Astrocyte of the hippocampus (primary cell): Measurements from ENCODE around the gene NEDD4L.

Experiments
- DNase-seq: peaks from one replicate; pipeline ENCODE4 v3.0.0; 2011; ENCODE audit warnings: low read depth, low spot score

The NEDD4L gene

DNA sequence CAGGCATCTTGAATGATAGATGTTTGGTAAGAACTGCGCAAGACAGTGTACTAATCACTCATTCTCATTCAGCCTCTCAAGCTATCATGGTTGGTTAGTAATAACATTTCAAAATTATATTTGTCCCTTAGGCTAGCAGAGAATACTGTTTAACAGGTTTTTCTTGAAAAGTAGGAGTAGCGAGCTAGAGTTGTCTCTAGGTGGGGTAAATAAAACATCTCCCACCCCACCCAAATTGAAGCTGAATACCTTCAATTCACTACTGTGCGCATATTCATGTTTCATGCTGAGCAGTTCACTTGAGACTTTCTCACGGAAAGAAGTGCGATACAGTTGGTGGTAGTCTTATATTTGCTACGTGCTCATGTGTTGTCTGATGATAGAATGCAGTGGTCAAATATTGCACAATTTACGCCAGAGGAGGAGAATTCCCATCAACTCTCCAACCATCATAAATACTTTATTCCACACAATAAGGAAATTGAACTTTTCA lies 49.3 kb downstream of the NEDD4L start:
- DNase-seq: no peak

DNA sequence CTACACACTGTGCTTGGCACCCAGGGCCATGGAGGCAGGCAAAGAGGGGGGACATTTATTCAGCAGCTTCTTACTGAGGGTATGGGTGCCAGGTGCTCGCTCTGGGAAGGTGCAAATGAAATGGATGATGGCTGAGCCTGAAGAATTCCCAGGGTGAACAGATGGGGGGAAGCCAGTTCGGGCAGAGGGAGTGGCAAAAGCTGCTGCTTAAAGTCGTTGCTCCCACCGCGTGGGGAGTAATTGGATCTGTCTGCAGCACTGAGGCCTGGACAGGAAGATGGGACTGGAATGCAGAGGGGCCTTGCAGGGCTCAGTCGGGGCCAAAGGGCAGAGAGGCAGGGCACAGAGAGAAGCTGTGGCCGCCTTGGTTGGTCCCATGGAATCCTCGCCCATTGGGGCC lies 51.2 kb downstream of the NEDD4L start:
- DNase-seq: no peak

DNA sequence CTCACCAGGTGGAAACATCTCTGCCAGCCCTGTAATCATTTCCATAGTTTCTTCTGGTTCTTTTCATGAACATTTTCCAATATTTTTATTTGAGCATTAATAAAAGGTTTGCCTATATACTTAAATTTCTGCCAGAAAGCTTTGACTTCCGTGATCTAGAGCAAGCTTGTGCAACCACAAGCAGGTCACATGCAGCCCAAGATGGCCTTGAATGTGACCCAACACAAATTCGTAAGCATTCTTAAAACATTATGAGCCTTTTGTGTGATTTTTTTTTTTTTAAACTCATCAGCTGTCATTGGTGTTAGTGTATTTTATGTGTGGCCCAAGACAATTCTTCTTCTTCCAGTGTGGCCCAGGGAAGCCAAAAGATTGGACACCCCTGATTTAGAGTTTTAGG lies 51.6 kb downstream of the NEDD4L start:
- DNase-seq: no peak

DNA sequence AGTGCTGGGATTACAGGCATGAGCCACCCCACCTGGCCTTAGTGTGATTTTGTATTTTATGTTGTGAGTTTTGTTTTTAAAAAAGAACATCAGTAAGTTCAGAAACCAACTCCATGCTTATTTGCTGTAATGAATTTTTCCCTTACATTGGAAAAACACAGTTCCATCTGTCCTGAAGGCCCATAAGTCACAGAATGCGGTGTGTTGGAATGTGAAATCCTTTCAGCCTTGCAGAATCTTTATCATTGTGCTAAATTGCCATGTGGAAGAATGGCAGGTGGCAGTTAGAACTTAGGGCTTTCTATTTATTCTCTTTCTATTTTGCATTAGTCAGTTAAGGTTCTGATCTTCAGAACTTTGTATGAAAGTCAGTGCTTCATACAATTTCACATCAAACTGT lies 52.6 kb downstream of the NEDD4L start:
- DNase-seq: no peak

DNA sequence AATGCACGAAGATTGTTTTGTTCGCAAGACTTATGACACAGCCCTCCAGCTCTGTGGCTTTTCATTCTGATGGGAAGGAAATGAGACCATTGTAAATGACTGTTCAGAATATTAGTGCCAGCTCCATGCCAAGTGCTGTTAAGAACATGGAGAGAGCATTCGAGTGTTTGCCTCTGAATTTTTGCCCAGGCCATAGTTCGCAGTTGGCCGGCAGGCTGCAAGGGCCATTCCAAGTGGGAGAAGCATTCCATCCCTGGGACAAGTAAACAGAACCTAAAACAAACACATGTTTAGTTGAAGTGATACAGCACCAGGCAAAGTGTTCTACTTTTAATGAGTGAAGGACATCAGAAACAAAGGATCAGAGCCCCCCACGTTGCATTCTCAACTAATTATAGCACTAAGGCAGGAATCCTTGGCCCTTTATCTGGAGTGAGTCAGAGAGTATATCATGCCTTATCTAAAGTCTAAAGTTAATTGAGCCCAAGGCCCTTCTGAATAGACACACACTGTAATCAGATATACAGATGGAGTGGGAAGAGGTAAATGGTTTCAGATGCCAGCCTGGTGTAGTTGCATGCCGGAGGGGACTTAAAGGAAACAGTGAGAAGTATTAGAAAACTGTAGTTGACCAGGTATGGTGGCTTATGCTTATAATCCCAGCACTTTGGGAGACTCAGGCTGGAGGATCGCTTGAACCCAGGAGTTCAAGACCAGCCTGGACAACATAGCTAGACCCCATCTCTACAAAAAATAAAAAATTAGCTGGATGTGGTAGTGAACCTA lies 53.3 kb downstream of the NEDD4L start:
- DNase-seq: peak; percentile 66

DNA sequence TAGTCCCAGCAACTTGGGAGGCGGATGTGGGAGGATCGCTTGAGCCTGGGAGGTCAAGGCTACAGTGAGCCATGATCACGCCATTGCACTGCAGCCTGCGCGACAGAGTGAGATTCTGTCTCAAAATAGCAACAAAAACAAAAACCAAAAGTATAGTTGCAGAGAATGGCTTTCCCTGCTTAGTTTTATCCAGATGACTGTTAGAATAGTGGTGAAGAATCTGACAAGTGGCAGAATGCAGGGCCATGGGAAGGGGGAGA lies 53.8 kb downstream of the NEDD4L start:
- DNase-seq: no peak

DNA sequence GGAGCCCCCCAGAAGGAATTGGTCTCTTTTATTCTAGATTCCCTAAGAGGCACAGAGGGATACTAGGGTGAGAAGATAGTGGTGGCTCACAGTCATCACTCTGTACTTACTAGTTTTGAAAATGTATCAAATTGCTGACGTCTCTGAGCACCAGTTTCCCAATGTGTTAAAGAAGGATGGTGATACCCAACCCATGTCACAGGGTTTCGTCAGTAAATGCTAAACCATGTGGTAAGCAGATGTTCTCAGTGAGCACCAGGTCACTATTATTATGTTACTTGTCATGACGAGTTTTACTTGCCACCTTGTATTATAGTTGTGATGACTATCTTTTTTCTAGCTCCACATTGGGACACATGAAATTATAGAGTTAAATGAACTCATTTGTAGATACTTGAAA lies 54.7 kb downstream of the NEDD4L start:
- no peak for DNase-seq

DNA sequence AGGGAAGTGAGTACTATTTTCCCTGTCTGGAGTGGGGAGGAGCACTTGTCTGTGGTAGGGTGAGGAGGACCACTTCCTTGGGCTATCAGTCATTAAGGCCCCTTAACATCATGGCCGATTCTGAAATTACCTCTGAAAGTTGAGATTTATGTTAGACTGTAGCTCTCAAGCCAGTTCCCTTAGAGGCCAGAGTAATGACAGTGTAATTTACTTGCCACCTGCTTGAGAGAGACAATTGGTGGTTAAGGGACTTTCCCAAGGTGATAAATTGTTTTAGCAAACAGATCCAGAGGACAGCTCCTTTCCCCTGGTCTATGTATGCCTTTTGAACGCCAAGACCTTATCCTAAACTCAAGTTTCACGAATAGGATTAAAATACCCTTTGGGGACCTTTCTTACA lies 56.1 kb downstream of the NEDD4L start:
- DNase-seq: no peak

DNA sequence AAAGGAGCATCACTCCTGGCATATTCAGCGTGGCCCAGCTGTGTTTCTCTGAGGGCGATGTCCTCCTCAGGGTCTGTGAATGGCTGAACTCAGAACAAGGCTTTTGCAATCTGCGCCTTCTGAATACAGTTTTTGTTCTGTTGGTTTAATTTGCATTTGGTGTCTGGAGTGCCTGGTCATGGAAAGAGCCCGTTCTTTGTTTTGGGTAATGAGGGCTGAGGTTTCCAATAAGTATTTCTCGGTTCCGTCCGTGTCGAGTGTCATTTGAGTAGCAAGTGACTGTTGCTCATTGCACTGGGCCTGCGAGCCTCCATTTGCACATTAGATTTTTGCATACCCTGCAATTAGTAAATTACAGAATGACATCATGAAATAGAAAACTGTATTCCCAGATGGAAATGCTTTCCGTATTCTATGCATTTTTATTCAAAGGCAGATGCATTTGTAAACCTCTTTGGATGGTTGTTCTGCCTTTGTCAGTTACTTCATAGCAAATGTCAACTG lies 57.3 kb downstream of the NEDD4L start:
- DNase-seq: no peak

DNA sequence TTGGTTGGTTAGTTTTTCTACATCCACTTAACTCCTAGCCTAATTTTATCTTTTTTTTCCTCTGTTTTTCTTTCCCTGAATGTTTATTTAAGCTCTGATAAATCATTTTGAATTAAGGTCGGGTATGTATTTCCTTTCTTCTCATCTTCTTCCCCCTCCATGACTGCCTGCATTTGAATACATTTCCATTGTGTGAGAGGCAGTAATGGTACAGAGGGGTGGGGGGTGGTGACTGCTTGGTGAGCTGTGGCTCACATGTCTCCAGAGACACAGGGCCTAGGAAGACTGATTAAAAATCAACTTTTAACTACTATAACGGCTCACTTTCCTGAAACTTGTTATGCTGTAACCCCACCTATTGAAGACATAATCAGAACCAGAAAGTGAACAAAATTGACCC lies 58.0 kb downstream of the NEDD4L start:
- no peak for DNase-seq

DNA sequence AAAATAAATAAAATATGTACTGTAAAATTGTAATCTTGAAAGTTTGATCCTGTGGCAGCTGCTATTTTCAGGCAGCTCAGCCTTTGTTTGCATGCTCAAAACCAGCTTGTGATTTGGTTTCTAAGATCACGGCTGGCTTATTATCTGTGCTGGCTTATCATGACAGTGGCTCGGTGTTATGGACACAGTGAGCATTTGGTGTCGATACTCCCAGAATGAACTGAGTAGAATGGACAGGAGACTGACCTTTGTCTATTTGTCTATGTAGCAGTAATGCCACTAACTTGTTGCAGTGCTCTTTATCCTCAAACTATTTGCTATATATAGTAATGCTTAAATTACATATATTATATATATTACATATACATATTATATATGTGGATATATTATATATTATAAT lies 58.8 kb downstream of the NEDD4L start:
- no peak for DNase-seq

DNA sequence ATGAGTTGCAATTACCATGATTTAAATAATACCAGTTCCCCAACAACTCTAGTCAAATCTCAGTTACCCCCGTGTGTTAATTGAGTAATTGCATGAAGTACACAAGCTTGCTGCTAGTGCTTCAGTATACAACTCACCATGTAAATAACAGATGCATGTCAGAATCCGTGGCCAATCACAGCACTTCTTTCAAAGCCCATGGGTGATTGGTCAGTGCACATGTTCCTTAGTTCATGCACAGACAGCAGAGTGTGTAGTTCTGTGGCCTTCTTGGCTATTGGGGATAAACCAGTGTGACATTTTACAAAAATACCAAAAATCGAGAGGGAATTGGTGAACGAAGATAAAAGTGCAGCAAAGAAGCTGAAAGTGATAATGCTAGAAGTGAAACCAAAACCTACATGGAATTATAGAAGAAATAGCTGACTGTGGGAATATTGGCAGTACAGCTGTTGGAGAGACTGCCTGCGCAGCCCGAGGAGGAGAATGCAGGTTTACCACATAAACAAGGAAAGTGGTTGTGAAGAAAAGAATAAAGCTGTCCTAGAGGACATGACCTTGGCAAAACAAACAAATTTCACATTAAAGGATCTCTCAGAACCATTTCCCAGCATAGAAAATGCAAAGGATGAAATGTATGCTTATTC lies 59.4 kb downstream of the NEDD4L start:
- no peak for DNase-seq

DNA sequence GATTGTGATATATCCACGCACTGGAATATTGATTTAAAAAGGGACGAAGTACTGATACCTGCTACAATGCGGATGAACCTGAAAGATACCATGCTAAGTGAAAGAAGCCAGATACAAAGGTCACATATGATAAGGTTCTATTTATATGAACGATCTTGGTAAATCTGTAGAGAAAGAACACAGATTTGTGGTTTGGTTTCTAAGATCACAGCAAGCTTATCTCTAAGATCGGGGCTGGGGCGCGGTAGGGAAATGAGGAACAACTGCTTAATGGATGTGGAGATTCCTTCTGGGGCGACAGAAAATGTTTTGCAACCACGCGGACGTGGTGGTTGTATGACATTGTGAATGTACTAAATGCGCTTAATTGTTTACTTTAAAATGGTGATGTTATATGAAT lies 60.1 kb downstream of the NEDD4L start:
- no peak for DNase-seq

DNA sequence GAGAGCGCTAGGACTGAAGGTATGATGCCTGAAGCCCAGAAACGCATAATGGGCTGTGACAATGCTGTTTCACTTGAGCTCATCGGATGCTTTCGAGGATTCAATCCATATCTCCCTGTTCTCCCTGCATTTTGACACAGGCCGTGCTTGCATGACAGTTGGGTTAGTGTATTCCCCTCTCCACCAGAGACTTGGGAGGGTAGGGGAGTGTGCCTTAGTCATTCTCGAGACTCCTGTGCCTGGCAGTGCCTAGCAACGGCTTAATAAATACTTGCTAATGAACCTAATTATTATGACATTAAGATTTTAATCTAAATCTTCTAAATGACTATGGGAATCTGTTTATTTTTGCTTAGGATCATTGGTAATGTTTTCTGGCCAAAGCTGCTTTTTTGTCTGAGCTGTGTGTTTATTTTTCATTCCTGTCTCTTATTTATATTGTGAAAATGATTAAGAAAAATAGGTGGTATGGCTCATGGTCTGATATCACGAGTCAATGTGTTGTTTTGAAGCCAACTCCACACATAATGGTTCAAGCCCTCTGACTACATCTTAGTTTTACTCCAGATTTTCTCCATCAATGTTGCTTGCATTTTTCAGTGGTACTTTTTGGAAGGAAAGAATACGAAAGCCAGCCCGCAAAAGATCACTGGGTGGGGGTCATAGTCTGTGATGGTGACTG lies 61.3 kb downstream of the NEDD4L start:
- DNase-seq: no peak

DNA sequence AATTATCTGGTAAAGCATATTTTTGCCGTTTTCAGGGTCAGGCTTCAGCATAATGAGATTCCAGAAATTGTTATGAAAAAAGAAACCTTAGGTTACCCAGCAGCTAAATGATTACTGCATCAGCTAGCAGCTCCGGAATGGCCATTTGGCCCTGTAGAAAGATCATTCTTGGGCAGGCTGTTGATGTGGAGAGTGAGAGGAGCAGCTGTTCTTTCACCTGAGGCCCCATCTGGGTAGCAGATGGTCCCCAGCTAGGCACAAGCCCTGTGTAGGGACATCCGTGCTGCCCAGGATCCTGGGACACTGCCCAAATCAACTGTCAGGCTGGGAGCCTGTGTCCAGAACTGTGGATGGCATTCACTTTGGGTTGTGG lies 61.8 kb downstream of the NEDD4L start:
- DNase-seq: no peak

DNA sequence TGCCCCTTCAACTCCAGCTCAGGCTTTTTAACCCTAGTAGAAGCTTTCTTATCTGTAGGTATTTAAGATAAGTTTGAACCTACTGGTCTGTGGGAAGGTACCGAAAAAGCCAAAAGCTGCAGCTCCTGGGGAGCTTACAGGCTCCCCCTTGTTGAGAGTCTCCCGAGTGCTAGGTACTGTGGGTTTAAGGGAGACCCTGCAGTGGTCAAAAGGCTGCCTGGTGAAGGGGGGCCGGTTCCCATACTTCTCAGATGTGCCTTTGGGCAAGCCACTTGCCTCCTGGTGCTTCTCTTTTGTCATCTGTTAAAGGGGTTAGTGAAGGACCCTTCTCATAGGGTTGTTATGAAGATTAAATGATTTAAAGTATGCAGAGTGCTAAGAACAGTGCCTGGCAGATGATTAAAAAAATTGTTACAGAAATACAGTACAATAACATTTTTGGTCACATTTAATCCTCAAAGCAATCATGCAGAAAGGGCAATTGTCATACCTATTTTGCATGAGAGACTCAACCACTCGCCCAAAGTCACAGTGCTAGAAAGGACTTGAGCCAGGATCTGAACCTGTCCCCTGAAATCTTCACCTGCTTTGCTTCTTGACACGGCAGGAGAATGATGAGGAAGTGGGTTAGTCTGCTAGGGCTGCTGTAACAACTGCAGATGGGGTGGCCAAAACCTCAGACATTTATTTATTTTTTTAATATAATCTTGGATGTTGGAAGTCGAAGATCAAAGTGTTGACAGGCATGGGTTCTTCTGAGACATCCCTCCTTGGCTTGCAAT lies 62.5 kb downstream of the NEDD4L start:
- no peak for DNase-seq

DNA sequence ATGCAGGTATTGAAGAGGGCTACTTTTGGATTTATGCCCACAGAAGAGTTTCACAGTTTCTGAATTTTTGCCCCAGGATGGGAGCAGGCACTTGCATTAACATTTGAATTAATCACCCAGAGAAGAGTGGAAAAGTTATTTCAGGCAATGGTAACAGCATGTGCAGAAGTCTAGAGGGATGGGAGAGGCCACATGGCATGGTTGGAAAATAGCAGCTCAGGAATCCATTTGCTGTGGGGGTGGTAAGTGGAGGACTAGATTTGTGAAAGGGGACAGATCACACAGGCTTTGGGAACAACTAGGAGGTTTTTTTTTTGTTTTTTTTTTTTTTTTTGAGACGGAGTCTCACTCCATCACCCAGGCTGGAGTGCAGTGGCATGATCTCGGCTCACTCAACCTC lies 65.2 kb downstream of the NEDD4L start:
- DNase-seq: no peak

DNA sequence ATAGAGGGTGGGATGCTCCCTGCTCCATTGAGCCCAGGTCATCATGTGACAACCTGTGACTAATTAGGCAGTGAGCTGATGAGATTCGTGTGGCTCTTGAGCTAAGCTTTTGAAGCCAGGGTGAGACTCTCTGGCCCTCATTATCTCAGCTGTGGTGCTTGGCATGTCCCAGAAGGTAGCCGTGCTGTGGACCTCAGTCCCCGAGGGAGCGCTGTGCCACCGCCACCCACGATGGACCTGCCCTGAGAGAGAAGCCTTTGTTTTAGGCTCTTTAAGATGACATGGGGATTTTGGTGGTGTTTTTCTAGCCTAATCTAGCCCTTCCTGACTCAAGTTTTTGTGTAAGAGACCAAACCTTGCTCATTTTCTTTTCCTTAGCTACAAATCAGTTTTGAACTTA lies 66.4 kb downstream of the NEDD4L start:
- no peak for DNase-seq

DNA sequence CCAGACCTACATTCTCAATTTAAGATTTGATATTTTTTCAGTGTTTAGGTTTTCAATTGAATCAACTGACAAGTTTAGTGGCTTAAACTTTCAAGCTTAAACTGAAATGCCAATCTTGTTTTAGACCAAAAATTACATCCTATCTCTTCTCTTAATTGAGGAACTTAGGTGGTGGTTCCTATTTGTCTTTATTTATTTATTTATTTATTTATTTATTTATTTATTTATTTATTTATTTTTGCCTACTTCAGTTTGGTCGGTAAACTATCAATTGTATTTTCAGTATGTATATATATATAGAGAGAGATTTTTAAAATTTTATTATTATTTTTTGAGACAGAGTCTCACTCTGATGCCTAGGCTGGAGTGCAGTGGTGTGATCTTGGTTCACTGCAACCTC lies 68.1 kb downstream of the NEDD4L start:
- no peak for DNase-seq

DNA sequence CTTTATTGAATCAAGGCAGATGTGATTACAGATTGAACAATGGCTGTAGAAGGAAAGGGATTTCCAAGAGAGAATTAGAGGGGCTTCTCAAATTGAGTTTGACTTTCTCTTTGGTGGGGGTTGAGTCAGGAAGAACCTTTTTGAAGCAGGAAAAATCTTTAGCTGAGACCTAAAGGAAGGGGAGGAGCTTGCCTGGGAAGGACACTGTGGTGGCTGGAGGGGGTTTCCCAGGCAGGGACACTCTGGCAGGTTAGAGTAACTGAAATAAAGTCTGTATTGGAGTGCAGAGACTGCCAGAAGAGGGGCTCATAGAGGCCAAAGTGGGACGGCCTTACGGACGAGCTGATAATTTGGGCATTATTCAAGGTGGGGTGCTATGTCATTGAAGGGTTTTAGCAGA lies 69.3 kb downstream of the NEDD4L start:
- DNase-seq: no peak

DNA sequence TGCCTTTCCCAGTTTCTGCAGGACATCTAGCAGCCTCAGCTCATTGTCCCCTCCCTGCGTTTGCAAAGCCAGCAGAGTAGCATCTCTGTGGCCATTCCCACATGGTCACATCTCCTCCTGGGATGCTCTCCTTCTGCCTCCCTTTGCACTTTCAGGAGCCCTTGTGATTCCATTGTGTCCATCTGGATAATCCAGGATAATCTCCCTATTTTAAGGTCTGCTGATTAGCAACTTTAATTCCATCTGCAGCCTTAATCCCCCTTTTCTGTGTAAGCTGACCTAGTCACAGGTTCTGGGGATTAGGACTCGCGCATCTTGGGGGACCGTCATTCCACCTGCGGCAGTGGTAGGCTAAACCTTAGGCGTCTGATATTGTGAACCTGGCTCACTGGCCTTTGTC lies 70.7 kb downstream of the NEDD4L start:
- no peak for DNase-seq

DNA sequence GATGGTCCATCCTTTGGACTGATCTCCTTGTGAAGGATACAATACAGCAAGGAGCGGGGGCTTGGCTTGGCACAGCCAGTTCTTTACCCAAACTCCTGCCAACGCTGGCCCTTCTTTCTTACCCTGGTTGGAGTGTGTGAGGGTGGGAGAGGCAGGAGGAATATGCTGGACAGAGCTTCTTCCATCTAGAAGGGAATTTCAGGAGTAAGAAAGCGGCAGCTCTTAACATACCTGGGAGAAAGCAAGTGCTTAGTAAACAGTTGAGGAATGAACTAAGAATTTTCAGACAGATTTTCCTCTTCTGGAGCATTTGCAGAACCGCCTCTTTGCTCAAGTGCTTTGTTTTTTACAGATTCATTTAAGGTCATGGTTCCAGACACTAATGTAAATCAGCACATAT lies 72.8 kb downstream of the NEDD4L start:
- DNase-seq: no peak
